Hypothalamus (tissue), 51 donors: ENCODE data around the gene SENP2.

Source experiments
- DNase-seq, 51 donors: peaks; one replicate each; lab custom pipeline; 2025; lab: John Stamatoyannopoulos, UW

Gene SENP2

GRCh38 chr3:185667574-185667973 is 81.5 kb downstream of the SENP2 start:
- DNase-seq, result no peak

- no peak for DNase-seq
Observed at GRCh38 chr3:185677146-185677829, 91.2 kb downstream of the SENP2 start.

- DNase-seq, result no peak
Observed at GRCh38 chr3:185678027-185678426, 91.9 kb downstream of the SENP2 start.

GRCh38 chr3:185680231-185680630 is 94.1 kb downstream of the SENP2 start:
- no peak for DNase-seq
